ENCODE measurements around the gene SPECC1L.
"Not testable (repeated sequence)": the region's sequence is repeated elsewhere in the genome, so short reads cannot be mapped to it uniquely, and the experiment has no call there.

Gene SPECC1L

DNA sequence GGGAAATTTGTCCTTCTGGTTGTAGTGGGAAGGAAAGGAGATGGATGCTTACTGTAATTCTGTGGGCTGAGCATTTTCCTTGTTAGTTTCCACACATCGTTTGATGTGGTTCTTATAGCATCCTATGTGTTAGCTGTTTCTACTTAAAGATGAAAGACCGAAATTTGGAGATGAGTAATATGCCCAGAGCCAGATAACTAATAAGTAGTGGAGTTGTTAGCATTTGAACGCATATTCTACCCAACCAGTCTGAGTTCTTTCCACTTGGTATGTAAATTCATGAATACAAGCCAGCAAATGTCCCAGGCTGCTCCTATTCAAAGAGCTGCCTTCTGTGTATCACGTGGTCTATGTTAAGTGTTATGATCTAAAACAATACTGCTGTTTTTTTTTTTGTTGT is 14.6 kb downstream of the SPECC1L start:
- FAIRE-seq, result no peak

GRCh38 chr22:24287212-24287611 is 16.6 kb downstream of the SPECC1L start:
- not testable (repeated sequence) for FAIRE-seq

DNA sequence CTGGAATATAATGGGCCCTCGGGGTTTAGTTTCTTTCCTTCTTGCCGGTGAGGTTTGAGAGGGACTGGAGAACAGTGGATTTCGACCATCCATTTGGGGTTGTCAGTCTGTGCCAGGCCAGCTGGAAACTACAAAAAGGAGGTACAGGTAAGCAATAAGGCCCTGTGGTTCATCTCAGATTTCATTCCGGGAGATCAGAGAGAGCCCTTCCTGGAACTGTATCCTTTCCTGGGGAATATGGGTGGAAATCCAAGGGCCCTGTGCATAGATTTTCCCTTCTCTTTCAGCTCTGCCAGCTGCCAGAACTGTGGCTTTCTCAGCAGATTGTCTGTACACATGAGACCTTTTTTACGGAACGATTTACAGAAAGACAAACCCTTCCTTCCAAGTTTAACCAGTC is 17.2 kb downstream of the SPECC1L start:
- not testable (repeated sequence) for FAIRE-seq

GRCh38 chr22:24289114-24289513 is 18.5 kb downstream of the SPECC1L start:
- no peak for FAIRE-seq

DNA sequence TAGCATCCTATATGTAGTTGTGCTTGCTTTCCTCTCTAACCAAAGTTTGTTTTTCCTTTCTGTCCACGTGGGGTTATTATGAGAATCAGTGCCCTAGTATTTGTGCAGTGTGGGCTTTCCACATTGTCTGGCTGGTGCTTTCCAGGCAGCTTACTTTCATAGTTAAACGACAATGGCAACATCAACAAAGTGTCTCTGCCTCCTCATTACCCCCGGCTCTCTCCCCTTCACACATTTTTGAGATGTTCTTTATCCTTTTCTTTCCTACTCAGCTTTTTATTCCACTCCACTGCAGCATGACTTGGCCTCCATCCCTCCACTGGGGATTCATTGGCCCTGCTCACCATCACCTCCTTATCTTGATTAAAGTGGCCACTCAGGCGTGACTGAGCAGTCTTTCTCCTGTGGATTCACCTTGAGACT is 19.1 kb downstream of the SPECC1L start:
- FAIRE-seq, result no peak

DNA sequence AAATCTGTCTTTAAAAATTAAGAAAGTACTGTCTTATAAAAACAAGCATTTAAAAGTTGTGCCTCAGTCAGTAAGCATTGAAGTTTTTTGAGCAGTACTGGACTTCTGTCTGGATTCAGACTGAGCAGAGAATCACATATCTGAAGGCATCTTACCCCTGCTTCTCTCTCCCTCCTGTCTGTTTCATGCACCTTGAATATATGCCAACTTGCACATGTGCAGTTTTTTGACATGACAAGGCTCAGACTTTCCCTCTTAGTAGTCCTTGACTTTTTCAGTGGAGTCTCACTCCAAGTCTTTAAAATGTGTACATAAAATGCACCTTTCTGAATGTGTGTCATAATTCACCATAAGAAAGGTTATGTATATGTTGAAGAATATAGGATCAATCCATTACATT is 19.8 kb downstream of the SPECC1L start:
- no peak for FAIRE-seq

- FAIRE-seq, result no peak
Observed at GRCh38 chr22:24291515-24292201, 21.0 kb downstream of the SPECC1L start.

- FAIRE-seq, result not testable (repeated sequence)
Observed at GRCh38 chr22:24292202-24292830, 21.7 kb downstream of the SPECC1L start.

- not testable (repeated sequence) for FAIRE-seq
Observed at GRCh38 chr22:24294913-24295312, 24.3 kb downstream of the SPECC1L start.

GRCh38 chr22:24298497-24299155 is 28.0 kb downstream of the SPECC1L start:
- FAIRE-seq, result not testable (repeated sequence)

- FAIRE-seq, result not testable (repeated sequence)
Observed at GRCh38 chr22:24300522-24300921, 29.9 kb downstream of the SPECC1L start.

DNA sequence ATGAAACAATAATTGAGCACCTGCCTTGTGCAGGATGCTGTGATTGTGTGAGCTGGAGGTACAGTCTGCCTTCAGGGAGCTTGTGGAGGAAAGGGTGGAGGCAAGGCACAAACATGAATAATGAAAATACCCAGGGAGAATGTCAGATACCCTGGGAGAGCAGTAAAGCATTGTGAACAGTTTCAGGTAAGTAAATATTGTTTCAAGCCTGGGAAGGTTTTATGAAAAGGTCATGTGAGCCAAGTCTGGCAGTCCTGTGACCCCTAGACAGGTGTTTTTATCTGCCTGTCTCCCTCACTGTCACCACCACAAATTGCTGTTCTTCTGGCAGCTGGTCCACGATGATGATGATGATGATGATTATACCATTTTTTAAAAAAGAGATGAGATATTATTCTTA is 32.0 kb downstream of the SPECC1L start:
- FAIRE-seq, result no peak

GRCh38 chr22:24303007-24303406 is 32.4 kb downstream of the SPECC1L start:
- FAIRE-seq, result no peak

DNA sequence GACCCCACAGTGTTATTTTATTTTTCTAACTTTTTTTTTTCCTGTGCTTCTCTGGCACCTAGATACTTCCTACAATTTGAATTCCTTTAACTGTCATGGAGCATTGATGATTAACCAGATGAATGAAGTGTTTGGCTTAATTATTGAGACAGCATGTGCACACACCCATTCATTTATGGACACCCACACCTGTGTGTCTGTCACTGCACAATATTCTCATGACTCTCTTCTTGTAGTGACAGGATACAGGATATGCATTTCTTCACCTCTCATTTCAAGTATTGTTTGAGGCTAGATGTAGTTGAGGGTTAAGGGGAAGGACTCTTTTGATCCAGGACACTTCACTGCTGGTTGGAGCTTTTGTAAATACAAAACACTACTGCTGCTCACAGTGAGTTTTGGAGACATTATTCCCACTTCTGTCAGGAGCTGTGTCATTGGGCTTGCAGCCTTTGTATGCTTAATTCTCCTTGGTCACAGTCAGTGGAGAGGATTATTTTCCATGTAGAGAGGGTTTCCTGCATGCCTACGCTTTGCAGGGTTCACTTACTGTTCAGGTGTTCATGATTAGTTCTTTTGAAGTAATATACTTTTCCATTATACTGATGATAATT is 33.5 kb downstream of the SPECC1L start:
- no peak for FAIRE-seq

DNA sequence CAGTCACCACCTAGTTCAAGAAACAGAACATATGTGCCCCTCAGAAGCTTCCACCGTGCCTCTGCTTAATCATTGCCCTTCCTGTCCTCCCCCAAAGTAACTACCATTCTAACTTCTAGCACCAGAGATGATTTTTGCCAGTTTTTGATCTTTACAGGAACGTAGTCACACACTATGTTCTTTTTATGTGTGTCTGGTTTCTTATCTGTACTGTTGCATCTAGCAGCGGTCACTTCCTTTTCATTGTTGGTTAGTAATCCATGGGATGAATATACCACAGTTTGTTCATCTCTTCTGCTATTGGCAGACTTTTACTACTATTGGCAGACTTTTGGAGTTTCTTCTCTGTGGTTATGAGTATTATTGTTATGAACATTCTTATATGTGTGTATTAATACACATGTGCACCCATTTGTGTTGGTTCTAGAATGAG is 34.6 kb downstream of the SPECC1L start:
- no peak for FAIRE-seq

DNA sequence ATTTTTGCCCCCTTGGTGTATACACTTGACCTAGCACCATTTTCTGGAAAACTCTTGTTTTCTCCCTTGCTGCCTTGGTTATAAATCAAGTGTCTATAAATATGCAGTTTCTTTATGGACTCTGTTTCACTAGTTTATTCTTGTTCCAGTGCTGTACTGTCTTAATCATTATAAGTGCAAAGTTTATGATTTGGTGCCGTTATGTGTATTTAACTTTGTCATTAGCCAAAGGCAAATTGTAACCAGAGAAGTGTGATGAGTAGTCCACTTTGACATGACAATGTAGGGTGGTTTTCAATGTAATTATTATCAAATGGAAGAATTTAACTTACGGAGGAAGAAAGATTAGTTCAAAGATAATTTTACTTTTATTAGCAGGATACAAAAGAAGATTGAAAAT is 40.3 kb downstream of the SPECC1L start:
- FAIRE-seq, result peak; percentile 3

GRCh38 chr22:24315367-24315966 is 44.8 kb downstream of the SPECC1L start:
- FAIRE-seq, result no peak

- FAIRE-seq, result not testable (repeated sequence)
Observed at GRCh38 chr22:24316264-24316663, 45.6 kb downstream of the SPECC1L start.

DNA sequence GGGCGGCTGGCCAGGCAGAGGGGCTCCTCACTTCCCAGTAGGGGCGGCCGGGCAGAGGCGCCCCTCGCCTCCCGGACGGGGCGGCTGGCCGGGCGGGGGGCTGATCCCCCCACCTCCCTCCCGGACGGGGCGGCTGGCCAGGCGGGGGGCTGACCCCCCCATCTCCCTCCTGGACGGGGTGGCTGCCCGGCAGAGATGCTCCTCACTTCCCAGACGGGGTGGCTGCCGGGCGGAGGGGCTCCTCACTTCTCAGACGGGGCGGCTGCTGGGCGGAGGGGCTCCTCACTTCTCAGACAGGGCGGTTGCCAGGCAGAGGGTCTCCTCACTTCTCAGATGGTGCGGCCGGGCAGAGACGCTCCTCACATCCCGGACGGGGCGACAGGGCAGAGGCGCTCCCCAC is 46.9 kb downstream of the SPECC1L start:
- FAIRE-seq, result not testable (repeated sequence)

DNA sequence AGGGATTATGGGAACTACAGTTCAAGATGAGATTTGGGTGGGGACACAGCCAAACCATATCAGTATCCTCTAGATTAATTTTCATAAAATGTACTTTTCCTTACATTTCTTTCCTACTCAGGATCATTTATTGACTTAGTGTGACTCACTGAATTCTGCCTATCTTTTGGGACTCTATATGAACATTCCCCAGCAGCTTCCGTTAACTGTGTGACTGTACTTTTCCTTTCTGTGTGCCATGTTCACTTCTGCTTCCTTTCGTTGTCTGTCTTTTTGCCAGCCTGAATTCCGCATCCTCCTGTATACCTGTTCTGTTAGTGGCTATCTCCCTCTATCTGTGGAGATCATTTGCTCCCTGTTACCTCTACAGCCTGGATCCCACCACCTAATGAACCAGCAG is 48.8 kb downstream of the SPECC1L start:
- FAIRE-seq, result no peak

DNA sequence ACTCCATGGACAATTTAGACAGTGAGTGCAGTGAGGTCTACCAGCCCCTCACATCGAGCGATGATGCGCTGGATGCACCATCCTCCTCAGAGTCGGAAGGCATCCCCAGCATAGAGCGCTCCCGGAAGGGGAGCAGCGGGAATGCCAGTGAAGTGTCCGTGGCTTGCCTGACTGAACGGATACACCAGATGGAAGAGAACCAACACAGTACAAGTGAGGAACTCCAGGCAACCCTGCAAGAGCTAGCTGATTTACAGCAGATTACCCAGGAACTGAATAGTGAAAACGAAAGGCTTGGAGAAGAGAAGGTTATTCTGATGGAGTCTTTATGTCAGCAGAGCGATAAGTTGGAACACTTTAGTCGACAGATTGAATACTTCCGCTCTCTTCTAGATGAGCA is 51.4 kb downstream of the SPECC1L start:
- FAIRE-seq, result no peak

DNA sequence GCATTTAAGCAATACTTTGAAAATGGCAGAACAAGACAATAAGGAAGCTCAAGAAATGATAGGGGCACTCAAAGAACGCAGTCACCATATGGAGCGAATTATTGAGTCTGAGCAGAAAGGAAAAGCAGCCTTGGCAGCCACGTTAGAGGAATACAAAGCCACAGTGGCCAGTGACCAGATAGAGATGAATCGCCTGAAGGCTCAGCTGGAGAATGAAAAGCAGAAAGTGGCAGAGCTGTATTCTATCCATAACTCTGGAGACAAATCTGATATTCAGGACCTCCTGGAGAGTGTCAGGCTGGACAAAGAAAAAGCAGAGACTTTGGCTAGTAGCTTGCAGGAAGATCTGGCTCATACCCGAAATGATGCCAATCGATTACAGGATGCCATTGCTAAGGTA is 51.9 kb downstream of the SPECC1L start:
- no peak for FAIRE-seq

GRCh38 chr22:24323233-24323632 is 52.6 kb downstream of the SPECC1L start:
- no peak for FAIRE-seq
